22Rv1 (cell line): Measurements from ENCODE around the gene MAP3K9.

ENCODE experiments used
- CTCF ChIP-seq: fragments of 450-650 bp; IDR thresholded peaks from 2 replicates; pipeline ENCODE4 v1.5.1; 2017; ENCODE audit warnings: mild to moderate bottlenecking
- ZFX ChIP-seq: fragments of 450-650 bp; IDR thresholded peaks from 2 replicates; pipeline ENCODE4 v1.6.1; 2017; ENCODE audit warnings: antibody characterized with exemption, borderline replicate concordance

DNA sequence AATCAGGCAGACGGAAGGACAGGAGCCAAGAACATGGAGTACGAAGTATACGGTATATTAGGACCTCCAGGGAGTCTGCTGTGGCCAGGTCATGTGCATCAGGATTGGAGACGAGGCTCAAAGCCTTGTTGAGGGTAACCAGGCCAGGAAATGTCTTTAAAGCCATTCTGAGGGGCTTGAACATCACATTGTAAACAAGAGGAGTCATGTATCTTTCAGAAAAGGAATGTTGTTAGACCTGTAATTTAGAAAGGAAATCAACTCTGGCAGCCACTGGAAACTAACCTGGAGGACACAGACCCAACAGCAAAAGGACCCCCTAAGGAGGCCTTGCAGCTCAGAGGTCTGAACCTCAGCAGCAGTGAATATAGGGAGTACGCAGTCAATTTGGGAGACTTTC lies 7.5 kb downstream of the MAP3K9 start:
- TF ChIP-seq CTCF (no peak), ZFX (no peak)
